Retina (tissue), 1 donor: ENCODE measurements around the gene KIAA1755.

ENCODE experiments used
- DNase-seq: peaks from one replicate; pipeline ENCODE4 v3.0.0-alpha.2; 2016

The KIAA1755 gene

GRCh38 chr20:38164624-38165088 is 95.9 kb downstream of the KIAA1755 start:
- DNase-seq, result no peak

GRCh38 chr20:38164069-38164468 is 96.5 kb downstream of the KIAA1755 start:
- no peak for DNase-seq

GRCh38 chr20:38162878-38163875 is 97.4 kb downstream of the KIAA1755 start:
- no peak for DNase-seq

- DNase-seq, result no peak
Observed at GRCh38 chr20:38162149-38162548, 98.4 kb downstream of the KIAA1755 start.

- DNase-seq, result no peak
Observed at GRCh38 chr20:38161412-38161774, 99.1 kb downstream of the KIAA1755 start.
